Activated T-helper 2 cell treated with anti-CD3 and anti-CD28 coated beads, Interferon-gamma antibody, Interleukin-2, Interleukin-4, amounts not matched to agents 10 μg/mL and 5 μg/mL and 100 μg/mL, durations not matched to agents 14 hours and 24 hours and 36 hours (primary cell): ENCODE data around the gene BATF3. TPM values are rescaled to one million over a fixed set of nuclear protein-coding genes. Genes with fewer than 3 reads are reported as not detected.
A peak's percentile ranks its signal among the peaks of the same experiment; 100 is the strongest.

Experiments
- DNase-seq: peaks from one replicate; pipeline ENCODE4 v3.0.0; 2021; ENCODE audit warnings: low spot score
- H3K27ac Mint-ChIP-seq: one replicate; pipeline ENCODE4 v1.8.0; 2021; ENCODE audit warnings: mixed read lengths
- H3K27me3 Mint-ChIP-seq: one replicate; pipeline ENCODE4 v1.8.0; 2021; ENCODE audit warnings: low read depth, mixed read lengths
- H3K36me3 Mint-ChIP-seq: one replicate; pipeline ENCODE4 v1.8.0; 2021; ENCODE audit warnings: low read depth, mixed read lengths
- H3K4me1 Mint-ChIP-seq: one replicate; pipeline ENCODE4 v1.8.0; 2021; ENCODE audit warnings: low read depth, mixed read lengths
- H3K4me3 Mint-ChIP-seq: one replicate; pipeline ENCODE4 v1.8.0; 2021; ENCODE audit warnings: low read depth, mild to moderate bottlenecking, moderate library complexity, mixed read lengths
- H3K9me3 Mint-ChIP-seq: one replicate; pipeline ENCODE4 v1.8.0; 2021; ENCODE audit warnings: mixed read lengths
- intact Hi-C: fragments of 100-400 bp; cut with micrococcal nuclease; formaldehyde crosslinking; loops from one replicate; pipeline ENCODE4 v1.15.1; 2023
- total RNA-seq: library from RNA; stranded (reverse); gene quantifications from 2 replicates; pipeline ENCODE4 v1.2.3, GENCODE V29; 2022

BATF3 gene
- total RNA-seq, 1 donor from 2014 or later: 249 TPM

DNA sequence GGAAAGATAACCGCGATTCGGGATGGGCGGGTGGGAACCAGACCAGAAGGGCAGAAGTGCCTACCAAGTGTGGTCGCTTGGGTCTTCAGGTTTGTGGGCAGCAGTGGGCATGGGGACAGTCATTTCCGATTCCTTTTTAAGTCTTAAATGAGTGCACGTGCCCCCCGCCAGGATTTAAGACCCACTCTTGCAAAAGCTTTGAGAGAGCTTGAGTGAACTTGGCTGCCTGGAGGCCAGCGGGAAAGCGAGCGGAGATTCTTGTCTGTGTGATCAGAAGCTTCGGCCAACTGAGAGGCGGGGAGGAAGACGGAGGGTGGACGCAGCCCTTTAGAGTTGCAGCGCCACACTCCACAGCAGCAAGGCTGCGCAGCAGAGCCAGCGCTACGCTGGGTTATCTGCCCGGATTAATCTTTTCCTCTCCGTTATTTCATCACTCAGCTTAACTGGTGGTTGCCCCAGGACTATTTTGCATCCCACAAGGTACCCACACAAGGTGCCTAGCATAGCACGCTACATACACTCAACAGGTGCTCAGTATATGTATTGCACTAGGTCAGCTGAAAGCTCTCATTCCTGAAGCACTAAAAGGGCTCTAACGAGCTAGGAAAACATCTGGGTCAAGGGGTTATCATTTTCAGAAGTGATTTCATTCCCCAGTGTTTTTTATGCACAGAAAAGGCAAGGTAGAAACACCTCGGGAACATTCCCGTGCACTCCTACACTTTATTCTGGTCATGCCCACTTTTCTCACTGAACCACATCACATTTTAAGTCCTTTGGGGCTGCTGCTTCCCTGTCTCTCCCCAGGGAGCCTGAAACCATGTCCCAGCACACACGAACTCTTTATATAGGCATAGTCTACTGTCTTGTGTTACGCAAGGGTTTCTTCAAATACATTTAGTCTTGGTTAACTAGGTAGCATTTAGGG, 1.5 kb upstream of the BATF3 start:
- DNase-seq: peak; percentile 11
- intact Hi-C loops: loop anchor here (1.0 kb wide), 1 partner anchor 20 kb away; no protein-coding TSS in a partner anchor
- no peaks in the 10 kb centered on the region for H3K9me3 Mint-ChIP-seq
- peaks cover 62% of the 10 kb centered on the region for H3K4me1 Mint-ChIP-seq
- H3K4me3 Mint-ChIP-seq: peak overlapping the region; percentile 90
- H3K27me3 Mint-ChIP-seq: no peaks in the 10 kb centered on the region
- peak overlapping the region; percentile 85 for H3K27ac Mint-ChIP-seq
- peaks cover 24% of the 10 kb centered on the region for H3K36me3 Mint-ChIP-seq

DNA sequence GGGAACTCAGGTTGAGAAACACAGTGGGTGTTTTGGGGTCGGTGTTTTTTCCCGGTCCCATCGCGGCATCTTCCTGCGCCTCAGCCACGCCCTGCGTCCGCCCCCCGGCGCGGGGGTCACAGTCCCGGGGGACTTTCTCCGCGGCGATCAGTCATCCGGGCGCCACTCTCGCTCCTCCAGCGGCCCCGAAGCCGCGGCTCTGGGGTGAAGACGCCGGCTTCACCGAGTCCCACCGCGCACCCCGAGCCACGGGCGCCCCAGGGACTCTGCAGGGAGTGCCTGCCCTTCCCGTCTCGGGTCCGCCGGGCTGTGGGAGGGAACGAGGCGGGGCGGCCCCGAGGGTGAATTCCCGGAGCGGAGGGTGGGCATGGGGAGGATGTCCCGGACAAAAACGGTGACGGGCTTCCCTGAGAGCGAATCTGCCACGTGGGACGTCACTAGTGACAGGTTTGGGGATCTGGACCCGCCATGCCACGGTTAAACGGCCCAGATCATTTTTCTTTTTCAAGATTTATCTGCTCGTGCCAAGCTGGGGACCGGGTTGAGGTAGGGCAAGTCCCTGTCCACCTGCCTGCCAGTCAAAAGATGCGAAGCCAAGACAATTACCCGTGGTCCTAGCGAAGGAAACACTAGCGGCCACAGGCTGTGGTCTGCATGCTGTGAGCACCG, 717 bp upstream of the BATF3 start:
- no peaks in the 10 kb centered on the region for H3K27me3 Mint-ChIP-seq
- no peaks in the 10 kb centered on the region for H3K9me3 Mint-ChIP-seq
- H3K27ac Mint-ChIP-seq: peak overlapping the region; percentile 85
- peak overlapping the region; percentile 90 for H3K4me3 Mint-ChIP-seq
- peak; percentile 36 for DNase-seq
- intact Hi-C loops: no loop called here
- H3K36me3 Mint-ChIP-seq: peaks cover 32% of the 10 kb centered on the region
- peaks cover 70% of the 10 kb centered on the region for H3K4me1 Mint-ChIP-seq

DNA sequence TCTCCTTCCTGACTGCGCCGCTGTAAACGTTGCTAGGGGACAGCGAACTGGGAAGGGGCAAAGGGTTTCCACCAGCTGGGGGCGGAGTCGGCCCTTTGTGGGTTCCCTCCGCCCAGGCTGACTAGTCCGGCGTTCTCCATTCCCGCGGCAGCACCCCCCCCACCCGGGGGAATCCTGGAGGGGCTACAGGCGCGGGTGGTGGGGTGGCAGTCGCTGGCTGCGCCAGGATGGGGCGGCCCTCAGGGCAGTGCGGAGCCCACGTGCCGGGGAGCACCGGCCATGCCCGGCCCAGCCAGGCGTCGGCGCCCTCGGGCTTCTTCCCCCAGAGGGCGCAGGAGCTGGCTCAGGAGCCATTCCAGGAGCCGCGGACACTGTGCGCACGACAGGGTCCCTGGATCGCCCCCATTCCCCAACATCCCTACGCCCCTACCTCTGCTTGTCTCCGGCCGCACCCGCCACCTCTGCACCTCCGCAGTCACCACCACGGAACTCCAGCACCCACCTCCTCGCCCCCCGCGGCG, 476 bp downstream of the BATF3 start:
- intact Hi-C loops: loop anchor here (1.0 to 5.0 kb wide), 6 partner anchors 14 to 159 kb away; partner anchors contain the start of genes ATF3 and FLVCR1
- Mint-ChIP-seq H3K9me3 (no peaks in the 10 kb centered on the region), H3K4me1 (peaks cover 64% of the 10 kb centered on the region), H3K27ac (peak overlapping the region; percentile 84), H3K36me3 (peaks cover 42% of the 10 kb centered on the region), H3K27me3 (no peaks in the 10 kb centered on the region), H3K4me3 (peak overlapping the region; percentile 90)
- DNase-seq: peak; percentile 52

DNA sequence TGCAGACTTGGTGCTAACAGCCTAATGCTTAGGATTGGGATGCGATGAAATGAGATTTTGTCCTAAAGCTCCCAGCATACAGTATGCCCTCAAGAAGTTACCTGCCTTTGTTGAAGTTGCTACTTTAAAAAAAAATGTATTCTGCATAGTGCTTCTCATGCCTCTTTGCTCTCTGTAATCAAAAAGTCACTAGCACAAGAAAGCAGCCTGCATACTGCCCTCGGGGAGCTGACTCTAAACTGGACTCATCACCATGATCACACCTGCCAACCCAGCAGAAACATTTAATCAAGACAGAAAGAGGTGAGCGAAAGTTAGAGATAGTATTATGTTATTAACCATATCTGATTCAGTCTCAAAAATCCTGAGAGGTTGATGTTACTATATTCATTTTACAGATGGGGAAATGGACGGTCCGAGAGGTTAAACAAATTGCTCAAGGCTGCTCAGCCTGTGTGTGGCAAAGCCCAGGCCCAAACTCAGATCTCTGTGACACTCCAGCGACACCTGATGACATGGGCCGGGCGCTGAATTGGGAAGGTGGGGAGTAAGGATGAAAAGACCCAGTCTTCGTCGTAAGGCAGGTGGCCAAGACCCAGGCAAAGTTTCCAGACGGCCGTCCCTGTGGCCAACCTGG, 1.1 kb downstream of the BATF3 start:
- no peaks in the 10 kb centered on the region for H3K27me3 Mint-ChIP-seq
- H3K36me3 Mint-ChIP-seq: peaks cover 48% of the 10 kb centered on the region
- intact Hi-C loops: loop anchor here (1.0 to 5.0 kb wide), 7 partner anchors 14 to 160 kb away; partner anchors contain the start of genes ATF3 and FLVCR1
- peak overlapping the region; percentile 61 for H3K27ac Mint-ChIP-seq
- no peak for DNase-seq
- no peaks in the 10 kb centered on the region for H3K9me3 Mint-ChIP-seq
- H3K4me3 Mint-ChIP-seq: peak overlapping the region; percentile 90
- H3K4me1 Mint-ChIP-seq: peaks cover 58% of the 10 kb centered on the region

DNA sequence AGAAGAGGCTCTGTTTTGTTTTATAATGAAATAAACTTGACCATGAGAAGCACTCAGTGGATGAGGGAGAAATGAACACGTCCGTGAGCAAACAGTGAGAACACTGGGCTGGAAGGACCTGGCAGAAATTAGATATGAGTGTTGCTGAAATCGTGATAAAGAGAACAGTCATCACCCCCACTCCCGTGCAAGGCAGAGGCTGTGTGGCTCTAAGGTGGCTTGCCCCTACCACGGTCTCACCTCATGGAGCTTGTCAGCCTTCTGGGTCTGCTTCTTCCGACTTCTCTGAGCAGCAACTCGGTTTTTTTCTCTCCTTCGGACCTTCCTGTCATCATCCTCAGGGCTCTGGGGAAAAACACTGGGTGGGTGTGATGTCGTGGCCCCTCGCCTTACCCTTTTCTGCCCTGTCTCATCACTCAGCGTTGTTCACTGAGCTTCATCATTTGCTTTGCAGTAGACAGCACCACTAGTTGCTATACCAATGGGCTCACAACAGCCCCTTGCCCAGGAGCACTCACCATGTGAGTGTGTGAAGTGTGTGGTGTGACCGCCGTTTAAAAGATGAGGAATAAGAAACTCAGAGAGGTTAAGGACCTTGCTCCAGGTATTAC, 2.8 kb downstream of the BATF3 start:
- Mint-ChIP-seq H3K4me3 (peak overlapping the region; percentile 90), H3K4me1 (peaks cover 53% of the 10 kb centered on the region), H3K27ac (peak overlapping the region; percentile 75), H3K27me3 (no peaks in the 10 kb centered on the region), H3K36me3 (peaks cover 60% of the 10 kb centered on the region), H3K9me3 (no peaks in the 10 kb centered on the region)
- no peak for DNase-seq
- intact Hi-C loops: loop anchor here (5.0 kb wide), 1 partner anchor 90 kb away; the partner anchor contains the start of gene ATF3

DNA sequence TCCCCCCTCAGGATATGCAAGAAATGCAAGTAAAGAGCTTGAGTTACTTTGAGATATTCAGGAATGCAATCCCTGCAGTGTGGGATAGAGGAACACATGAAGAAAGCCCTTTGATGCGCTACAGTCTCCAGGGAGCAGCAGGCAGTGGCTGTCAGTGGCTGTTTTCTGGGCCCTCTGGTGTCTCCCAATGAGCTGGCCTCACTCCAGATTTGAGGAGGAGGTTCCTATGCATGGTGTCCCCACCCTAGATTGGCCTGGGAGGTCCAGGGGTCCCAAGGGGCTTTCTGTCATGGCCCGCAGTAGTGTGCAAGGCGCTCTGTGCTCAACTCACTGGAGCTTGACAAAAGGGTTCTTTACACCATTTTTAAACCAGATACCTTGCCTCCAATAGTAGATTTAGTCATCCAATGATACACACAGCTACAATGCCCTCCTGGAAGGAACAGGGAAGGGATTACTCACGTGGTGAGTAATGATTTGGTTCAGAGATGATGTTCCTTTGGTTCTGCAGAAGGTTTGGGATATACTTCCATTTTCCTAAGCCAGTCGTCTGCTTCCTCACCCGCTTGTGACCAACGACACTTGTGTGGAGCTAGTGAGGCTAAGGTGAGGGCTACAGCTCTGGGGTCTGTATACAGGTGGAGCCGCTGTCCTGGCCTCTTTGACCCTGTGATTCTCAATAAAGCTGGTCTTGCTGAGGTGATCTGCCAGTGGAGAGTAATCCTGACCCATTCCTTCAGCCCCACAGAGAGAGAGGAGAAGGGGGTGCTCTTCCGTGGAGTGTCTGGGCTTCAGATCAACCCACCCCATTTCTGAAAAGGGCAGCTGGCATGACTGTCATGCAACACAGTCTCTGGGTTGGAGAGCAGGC, 6.6 kb downstream of the BATF3 start:
- Mint-ChIP-seq H3K36me3 (peaks cover 64% of the 10 kb centered on the region), H3K27me3 (no peaks in the 10 kb centered on the region), H3K4me1 (peaks cover 43% of the 10 kb centered on the region), H3K4me3 (no peak overlapping the region), H3K27ac (no peak overlapping the region), H3K9me3 (no peaks in the 10 kb centered on the region)
- intact Hi-C loops: no loop called here
- DNase-seq: no peak

DNA sequence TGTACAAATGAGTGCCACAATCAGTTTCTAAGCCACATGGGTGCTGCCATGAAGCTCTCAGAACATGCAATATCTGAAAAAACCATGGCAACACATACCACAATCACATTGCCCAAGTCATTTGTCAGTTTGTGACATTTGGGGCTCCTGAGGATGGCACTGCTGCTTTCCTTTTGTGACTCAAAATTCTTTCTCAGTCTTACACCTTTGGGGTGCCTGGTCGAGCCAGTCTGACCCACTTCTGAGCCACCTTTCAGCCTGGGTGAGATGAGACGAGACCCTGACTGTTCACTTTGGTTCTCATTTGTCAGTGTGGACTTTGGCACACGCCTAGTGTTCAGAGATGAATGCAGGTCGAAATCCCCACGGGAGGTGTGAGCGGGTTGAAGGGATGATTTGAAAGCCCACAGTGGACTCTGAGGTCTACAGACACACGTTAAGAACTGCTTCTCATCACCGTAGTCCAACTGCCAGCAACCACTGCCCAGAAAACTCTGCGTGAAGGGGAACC, 8.0 kb downstream of the BATF3 start:
- Mint-ChIP-seq H3K27ac (peak overlapping the region; percentile 51), H3K4me3 (peak overlapping the region; percentile 15), H3K27me3 (no peaks in the 10 kb centered on the region), H3K36me3 (peaks cover 50% of the 10 kb centered on the region), H3K9me3 (no peaks in the 10 kb centered on the region), H3K4me1 (peaks cover 36% of the 10 kb centered on the region)
- DNase-seq: no peak
- intact Hi-C loops: loop anchor here (1.0 kb wide), 1 partner anchor 8 kb away; no protein-coding TSS in a partner anchor

DNA sequence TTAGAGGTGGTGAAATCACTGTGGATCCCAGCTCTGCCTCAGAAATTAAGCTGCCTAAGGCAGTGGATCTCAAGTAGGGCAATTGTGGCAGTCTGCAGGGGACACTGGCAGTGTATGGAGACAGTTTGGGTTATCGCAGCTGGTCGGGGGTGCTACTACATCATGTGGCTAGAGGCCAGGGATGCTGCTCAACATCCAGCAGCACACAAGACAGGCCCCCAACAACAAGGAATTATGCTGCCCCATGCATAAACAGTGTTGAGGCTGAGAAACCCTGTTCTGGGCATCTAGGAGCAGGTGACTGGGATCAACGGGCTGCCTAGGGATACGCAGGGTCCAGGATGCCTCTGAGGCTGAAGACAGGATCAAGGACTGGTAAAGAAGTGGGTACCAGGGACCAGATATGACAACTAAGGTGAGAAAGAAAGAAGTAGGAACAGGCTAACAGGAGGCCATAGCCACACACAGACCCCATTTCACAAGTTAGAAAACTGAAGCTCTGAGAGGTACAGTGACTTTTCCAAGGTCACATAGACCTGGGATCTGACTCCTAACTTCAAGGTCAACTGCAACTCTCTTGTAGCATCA, 8.7 kb downstream of the BATF3 start:
- DNase-seq: no peak
- no peaks in the 10 kb centered on the region for H3K9me3 Mint-ChIP-seq
- H3K36me3 Mint-ChIP-seq: peaks cover 43% of the 10 kb centered on the region
- H3K4me3 Mint-ChIP-seq: no peak overlapping the region
- intact Hi-C loops: loop anchor here (1.0 kb wide), 1 partner anchor 8 kb away; no protein-coding TSS in a partner anchor
- no peaks in the 10 kb centered on the region for H3K27me3 Mint-ChIP-seq
- peaks cover 33% of the 10 kb centered on the region for H3K4me1 Mint-ChIP-seq
- peak overlapping the region; percentile 51 for H3K27ac Mint-ChIP-seq

DNA sequence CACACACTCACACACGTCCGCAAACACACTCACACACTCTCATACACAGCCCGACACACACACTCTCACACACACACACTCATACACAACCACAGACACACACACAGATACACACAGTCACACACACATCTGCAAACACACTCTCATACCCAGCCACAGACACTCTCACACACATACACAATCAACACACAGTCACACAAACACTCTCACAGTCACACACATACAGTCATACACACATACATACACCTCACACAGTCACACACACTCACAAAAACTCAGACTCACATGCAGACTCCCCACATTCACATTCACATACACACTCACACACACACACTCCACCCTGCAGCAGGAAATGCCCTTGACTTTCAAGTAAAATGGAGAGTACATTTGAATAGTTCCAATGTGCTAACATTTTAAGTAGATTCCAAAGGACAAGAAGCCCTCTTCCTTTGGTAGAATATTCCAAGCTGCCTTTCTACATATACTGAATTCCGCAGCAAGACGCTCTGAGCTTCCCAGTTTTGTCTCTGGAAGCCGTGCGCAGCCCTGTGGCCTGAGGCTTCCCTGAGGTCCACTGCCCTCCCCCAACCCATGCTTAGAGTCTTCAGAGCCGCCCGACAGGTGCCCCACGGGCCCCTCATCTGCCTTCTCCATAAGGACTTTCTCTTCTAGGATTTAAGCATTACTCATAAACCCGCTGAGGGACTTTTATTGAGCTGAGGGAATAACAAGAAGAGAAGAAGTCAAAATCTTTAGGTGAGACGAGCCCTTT, 9.7 kb downstream of the BATF3 start:
- intact Hi-C loops: no loop called here
- no peaks in the 10 kb centered on the region for H3K9me3 Mint-ChIP-seq
- H3K27me3 Mint-ChIP-seq: no peaks in the 10 kb centered on the region
- peaks cover 28% of the 10 kb centered on the region for H3K4me1 Mint-ChIP-seq
- H3K27ac Mint-ChIP-seq: no peak overlapping the region
- no peak overlapping the region for H3K4me3 Mint-ChIP-seq
- H3K36me3 Mint-ChIP-seq: peaks cover 36% of the 10 kb centered on the region
- DNase-seq: no peak

DNA sequence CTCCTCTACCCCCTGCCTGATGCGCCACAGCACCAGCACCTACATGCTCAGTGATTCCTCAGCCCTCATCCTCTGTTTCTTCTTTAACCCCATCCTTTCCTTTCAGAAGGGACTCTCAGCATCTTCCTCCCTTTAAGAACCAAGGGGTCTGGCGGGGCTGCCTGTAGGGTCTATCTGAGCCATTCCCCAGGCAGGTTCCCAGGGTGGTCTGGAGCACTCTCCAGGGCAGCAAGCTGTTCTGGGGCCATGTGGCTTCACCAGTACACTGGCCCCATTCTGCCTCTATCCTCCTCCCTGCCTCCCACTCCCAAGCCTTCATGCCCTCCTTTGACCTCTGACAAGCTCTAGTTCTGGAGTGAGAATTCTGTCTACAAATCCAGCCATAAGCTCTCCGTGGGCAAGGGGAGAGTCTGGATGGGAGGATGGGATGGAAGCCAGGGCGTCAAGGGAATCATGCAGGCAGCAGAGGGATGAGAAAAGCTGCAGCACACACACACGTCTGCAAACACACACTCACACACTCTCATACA, 10.4 kb downstream of the BATF3 start:
- Mint-ChIP-seq H3K36me3 (peaks cover 29% of the 10 kb centered on the region), H3K4me3 (no peak overlapping the region), H3K27ac (no peak overlapping the region), H3K9me3 (no peaks in the 10 kb centered on the region), H3K4me1 (peaks cover 30% of the 10 kb centered on the region), H3K27me3 (no peaks in the 10 kb centered on the region)
- DNase-seq: no peak
- intact Hi-C loops: no loop called here
